Spleen (tissue), 11 donors: ENCODE results near the gene USH1G. TPM values are rescaled to one million over a fixed set of nuclear protein-coding genes. Genes with fewer than 3 reads are reported as not detected.
"Not testable (repeated sequence)": the region's sequence is repeated elsewhere in the genome, so short reads cannot be mapped to it uniquely, and the experiment has no call there.

Source experiments
- DNase-seq: peaks from one replicate; pipeline ENCODE4 v3.0.0-alpha.2; 2020
- H3K27ac ChIP-seq, 8 donors: fragments of 200-600 bp; sonication (generic) in 7 of 8; 1 replicate in 4 of 8; 2 replicates in 4 of 8; pipeline versions ENCODE4 v1.5.0 to v1.8.0; 2016 to 2021; ENCODE audit warnings: inconsistent platforms in 4 of 8, mild to moderate bottlenecking in 4 of 8, moderate library complexity in 1 of 8
- H3K27me3 ChIP-seq, 7 donors: fragments of 200-600 bp; sonication (generic) in 6 of 7; replicated peaks in 1 of 7; 1 replicate in 4 of 7; 2 replicates in 3 of 7; pipeline versions ENCODE4 v1.5.0 to v1.8.0; 2016 to 2021; ENCODE audit warnings: inconsistent platforms in 3 of 7, mild to moderate bottlenecking in 1 of 7
- H3K36me3 ChIP-seq, 6 donors: fragments of 200-600 bp; sonication (generic) in 5 of 6; 1 replicate in 4 of 6; 2 replicates in 2 of 6; pipeline versions ENCODE4 v1.5.0 to v1.8.0; 2016 to 2021; ENCODE audit warnings: inconsistent platforms in 2 of 6
- H3K4me1 ChIP-seq, 6 donors: fragments of 200-600 bp; sonication (generic) in 5 of 6; 1 replicate in 3 of 6; 2 replicates in 3 of 6; pipeline versions ENCODE4 v1.5.0 to v1.8.0; 2016 to 2021; ENCODE audit warnings: inconsistent platforms in 3 of 6
- H3K4me3 ChIP-seq, 8 donors: fragments of 200-600 bp; sonication (generic) in 7 of 8; 1 replicate in 4 of 8; 2 replicates in 4 of 8; pipeline versions ENCODE4 v1.5.0 to v1.8.0; 2016 to 2021; ENCODE audit warnings: inconsistent platforms in 4 of 8, mild to moderate bottlenecking in 4 of 8, moderate library complexity in 2 of 8
- H3K9me3 ChIP-seq, 8 donors: fragments of 200-600 bp; sonication (generic) in 7 of 8; 1 replicate in 4 of 8; 2 replicates in 4 of 8; pipeline versions ENCODE4 v1.5.0 to v1.8.0; 2016 to 2021; ENCODE audit warnings: inconsistent platforms in 4 of 8
- POLR2A ChIP-seq, 3 donors: fragments of 450-650 bp; IDR thresholded peaks; one replicate each; pipeline ENCODE4 v1.5.1; 2017; ENCODE audit warnings: antibody characterized with exemption in 3 of 3, mild to moderate bottlenecking in 1 of 3
- POLR2AphosphoS5 ChIP-seq, 3 donors: sonication (generic); formaldehyde crosslinking; IDR thresholded peaks; one replicate each; pipeline ENCODE4 v1.5.1; 2017; ENCODE audit warnings: antibody characterized with exemption in 3 of 3
- WGBS, 5 donors: extraction: QIAGEN DNeasy Blood & Tissue Kit in 3 of 5; methylation state at CpG; one replicate each; pipeline versions ENCODE4 v1.1.5 to v1.1.7; 2013 to 2018; 5-methylcytosine and 5-hydroxymethylcytosine counted together
- intact Hi-C: fragments of 100-400 bp; cut with DNase I; formaldehyde crosslinking; loops from one replicate; pipeline ENCODE4 v1.15.0; 2023; ENCODE audit warnings: low total_unique reads
- polyA plus RNA-seq, 3 donors: library from polyadenylated mRNA; stranded (reverse); fragments of 200-250 nt; gene quantifications; one replicate each; pipeline ENCODE4 v1.2.1, GENCODE V29; 2013
- total RNA-seq, 7 donors: library from RNA; depleted of rRNA in 3 of 7; stranded (reverse); fragments of >200 nt in 3 of 7; fragmentation: NEBNext Ultra II Directional in 4 of 7; extraction: Animal tissue kit (Norgen Biotek cat#: 25700) in 4 of 7; gene quantifications; one replicate each; pipeline versions ENCODE4 v1.1.0 to v1.2.1, GENCODE V29; 2016 to 2021
- TF ChIP-seq, protein P1 (sequence below), 11 experiments: fragments of 200-600 bp in 7 of 11; fragments of 450-650 bp in 4 of 11; sonication (generic) in 4 of 11; IDR thresholded peaks in 8 of 11; conservative IDR thresholded peaks in 3 of 11; 1 replicate in 7 of 11; 2 replicates in 4 of 11; pipeline versions ENCODE4 v1.4.0 to v1.8.0; 2016 to 2021; ENCODE audit warnings: antibody characterized with exemption in 11 of 11, inconsistent platforms in 4 of 11, mild to moderate bottlenecking in 1 of 11
- donor health status: healthy with polysubstance abuse.
- donor health status: DM: no; HTN: no; CAD: no; lungs with moderate emphysema.
- donor health status: DM: no; HTN: no; CAD: no.
- donor health status: Bipolar disorder and iron deficiency.
- donor health status: healthy.
- donor health status: DM: no; HTN: no; CAD: no.
- donor health status: DM: yes; HTN: yes; CAD: no.

USH1G gene
- total and polyA plus RNA-seq, 10 donors, result not detected

GRCh38 chr17:74872313-74873036, 50.6 kb downstream of the USH1G start, which contains the start of gene FDXR:
Gene FDXR (minus strand): TSS chr17:74872994. CDS start chr17:74872944, 50 bp downstream.
- intact Hi-C loops, result no loop called here
- Histone ChIP-seq H3K27ac (peak within 1 kb of the TSS; percentile 86 to 95 (median 92)), H3K4me3 (peak within 1 kb of the TSS; percentile 45 to 82 (median 61)), H3K4me1 (peaks cover 3 to 65% (median 48%) of the 10 kb centered on the region in 6 donors), H3K36me3 (no peaks in the 10 kb centered on the region), H3K27me3 (no peaks in the 10 kb centered on the region), H3K9me3 (no peaks in the 10 kb centered on the region)
- 5 to 9% (median 9%) methylated on average over 33 to 38 of the region's 38 CpGs for WGBS, 5 donors
- DNase-seq, result no peak
- TF ChIP-seq, protein P1, sequence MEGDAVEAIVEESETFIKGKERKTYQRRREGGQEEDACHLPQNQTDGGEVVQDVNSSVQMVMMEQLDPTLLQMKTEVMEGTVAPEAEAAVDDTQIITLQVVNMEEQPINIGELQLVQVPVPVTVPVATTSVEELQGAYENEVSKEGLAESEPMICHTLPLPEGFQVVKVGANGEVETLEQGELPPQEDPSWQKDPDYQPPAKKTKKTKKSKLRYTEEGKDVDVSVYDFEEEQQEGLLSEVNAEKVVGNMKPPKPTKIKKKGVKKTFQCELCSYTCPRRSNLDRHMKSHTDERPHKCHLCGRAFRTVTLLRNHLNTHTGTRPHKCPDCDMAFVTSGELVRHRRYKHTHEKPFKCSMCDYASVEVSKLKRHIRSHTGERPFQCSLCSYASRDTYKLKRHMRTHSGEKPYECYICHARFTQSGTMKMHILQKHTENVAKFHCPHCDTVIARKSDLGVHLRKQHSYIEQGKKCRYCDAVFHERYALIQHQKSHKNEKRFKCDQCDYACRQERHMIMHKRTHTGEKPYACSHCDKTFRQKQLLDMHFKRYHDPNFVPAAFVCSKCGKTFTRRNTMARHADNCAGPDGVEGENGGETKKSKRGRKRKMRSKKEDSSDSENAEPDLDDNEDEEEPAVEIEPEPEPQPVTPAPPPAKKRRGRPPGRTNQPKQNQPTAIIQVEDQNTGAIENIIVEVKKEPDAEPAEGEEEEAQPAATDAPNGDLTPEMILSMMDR (IDR thresholded peaks at IDR 0.05 in 8 of 11, conservative IDR thresholded peaks at IDR 0.05 in 3 of 11), result no peak
- TF ChIP-seq POLR2AphosphoS5 (IDR thresholded peaks at IDR 0.05) (peak; percentile 78 to 83 (median 80)), POLR2A (IDR thresholded peaks at IDR 0.05) (peak in 1 of 3 donors; percentile 77)

DNA sequence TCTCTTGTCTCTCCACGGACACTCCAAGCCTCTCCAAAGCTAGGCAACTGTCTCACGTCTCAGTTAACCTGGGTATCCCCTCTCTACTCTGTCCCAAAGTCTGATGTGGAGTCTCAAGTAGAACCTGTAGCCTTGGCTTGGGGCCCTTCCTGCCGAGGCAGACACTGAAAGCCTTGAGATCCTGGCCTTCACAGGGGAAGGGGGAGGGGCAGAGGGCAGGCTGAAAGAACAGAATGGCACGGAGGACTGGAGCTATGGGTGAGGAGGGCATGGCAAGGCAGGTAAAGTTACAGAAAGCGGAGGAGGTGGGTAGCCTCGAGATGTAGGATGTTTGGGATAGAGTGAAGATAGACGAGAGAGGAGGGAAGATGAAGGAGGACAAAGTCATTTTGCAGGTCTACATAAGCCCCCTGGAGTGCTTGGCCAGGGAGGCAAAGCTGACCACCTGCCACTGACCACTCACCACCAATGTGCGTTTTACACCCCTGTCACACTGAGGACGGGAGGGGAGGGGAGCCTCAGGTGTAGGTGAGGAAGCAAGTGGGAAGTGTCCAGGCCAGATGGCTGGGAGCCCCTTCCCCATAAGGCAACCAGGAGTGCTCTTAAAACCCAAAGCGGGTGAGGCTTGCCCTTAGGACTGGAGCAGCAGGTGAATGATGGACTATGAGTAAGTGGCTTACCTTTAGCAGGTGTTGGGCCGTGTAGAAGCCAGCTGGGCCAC, 51.5 kb downstream of the USH1G start:
- Histone ChIP-seq H3K4me3 (peak overlapping the region in 7 of 8 donors; percentile 45 to 82 (median 65)), H3K36me3 (peaks cover 0 to 3% (median 1%) of the 10 kb centered on the region in 6 donors), H3K27ac (peak overlapping the region in 5 of 8 donors; percentile 35 to 95 (median 55)), H3K9me3 (no peaks in the 10 kb centered on the region), H3K4me1 (peaks cover 3 to 71% (median 49%) of the 10 kb centered on the region in 6 donors), H3K27me3 (no peaks in the 10 kb centered on the region)
- TF ChIP-seq, protein P1 (IDR thresholded peaks at IDR 0.05 in 8 of 11, conservative IDR thresholded peaks at IDR 0.05 in 3 of 11), result no peak
- TF ChIP-seq POLR2A (IDR thresholded peaks at IDR 0.05) (no peak), POLR2AphosphoS5 (IDR thresholded peaks at IDR 0.05) (no peak)
- 66 to 82% (median 79%) methylated on average over 11 of the region's 11 CpGs for WGBS, 5 donors
- intact Hi-C loops, result no loop called here
- DNase-seq, result no peak

DNA sequence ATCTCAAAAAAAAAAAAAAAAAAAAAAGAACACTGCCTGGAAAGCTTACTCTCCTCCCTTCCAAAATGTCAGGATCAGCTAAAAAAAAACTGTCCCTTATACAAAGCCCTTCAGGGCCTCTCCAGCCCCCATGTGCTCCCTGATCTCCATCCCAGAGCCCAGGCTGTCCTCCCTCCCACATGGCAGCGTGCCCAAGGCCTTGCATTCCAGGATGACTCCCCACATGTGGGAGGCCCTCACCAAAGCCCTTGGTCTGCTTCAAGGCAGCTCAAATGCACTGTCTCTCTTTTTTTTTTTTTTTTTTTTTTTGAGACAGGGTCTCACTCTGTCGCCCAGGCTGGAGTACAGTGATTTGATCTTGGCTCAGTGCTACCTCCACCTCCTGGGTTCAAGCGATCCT, 52.5 kb downstream of the USH1G start:
- DNase-seq, result no peak
- H3K9me3 ChIP-seq, result no peaks in the 10 kb centered on the region
- peak overlapping the region in 4 of 8 donors; percentile 53 to 82 (median 65) for H3K4me3 ChIP-seq
- peak in 2 of 3 donors; percentile 36 to 62 for TF ChIP-seq POLR2AphosphoS5 (IDR thresholded peaks at IDR 0.05)
- TF ChIP-seq POLR2A (IDR thresholded peaks at IDR 0.05), result no peak
- peak overlapping the region in 5 of 8 donors; percentile 35 to 95 (median 48) for H3K27ac ChIP-seq
- H3K27me3 ChIP-seq, result no peaks in the 10 kb centered on the region
- H3K4me1 ChIP-seq, result peaks cover 3 to 82% (median 55%) of the 10 kb centered on the region in 6 donors
- intact Hi-C loops, result no loop called here
- 63 to 85% (median 78%) methylated on average over 3 of the region's 3 CpGs for WGBS, 5 donors
- H3K36me3 ChIP-seq, result peaks cover 0 to 14% (median 5%) of the 10 kb centered on the region in 6 donors

DNA sequence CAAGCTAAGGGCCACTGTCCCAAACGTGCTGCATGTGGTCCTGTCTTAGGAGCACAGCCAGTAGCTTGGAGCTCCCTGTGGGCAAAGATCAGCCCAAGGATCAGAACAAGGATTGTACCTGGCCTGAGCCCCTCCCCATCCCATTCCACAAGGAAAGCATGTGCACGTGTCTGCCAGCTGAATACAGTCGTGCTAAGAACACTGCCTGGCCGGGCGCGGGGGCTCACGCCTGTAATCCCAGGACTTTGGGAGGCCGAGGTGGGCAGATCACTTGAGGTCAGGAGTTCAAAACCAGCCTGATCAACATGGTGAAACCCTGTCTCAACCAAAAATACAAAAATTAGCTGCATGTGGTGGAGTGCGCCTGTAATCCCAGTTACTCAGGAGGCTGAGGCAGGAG, 53.0 kb downstream of the USH1G start:
- H3K27me3 ChIP-seq, intact Hi-C loops, H3K9me3 ChIP-seq, H3K4me3 ChIP-seq, DNase-seq: not testable (repeated sequence)
- peaks cover 0 to 18% (median 6%) of the 10 kb centered on the region in 6 donors for H3K36me3 ChIP-seq
- 89 to 95% (median 92%) methylated on average over 9 of the region's 9 CpGs for WGBS, 5 donors
- H3K27ac ChIP-seq, result peak overlapping the region in 2 of 8 donors; percentile 19 to 47
- peaks cover 3 to 86% (median 59%) of the 10 kb centered on the region in 6 donors for H3K4me1 ChIP-seq
